Putamen (tissue), 1 donor: ENCODE results near the gene MCAM.
A peak's percentile ranks its signal among the peaks of the same experiment; 100 is the strongest.

ENCODE experiments used
- DNase-seq: peaks from one replicate; pipeline ENCODE4 v3.0.0-alpha.2; 2016; ENCODE audit warnings: low spot score

Gene MCAM

DNA sequence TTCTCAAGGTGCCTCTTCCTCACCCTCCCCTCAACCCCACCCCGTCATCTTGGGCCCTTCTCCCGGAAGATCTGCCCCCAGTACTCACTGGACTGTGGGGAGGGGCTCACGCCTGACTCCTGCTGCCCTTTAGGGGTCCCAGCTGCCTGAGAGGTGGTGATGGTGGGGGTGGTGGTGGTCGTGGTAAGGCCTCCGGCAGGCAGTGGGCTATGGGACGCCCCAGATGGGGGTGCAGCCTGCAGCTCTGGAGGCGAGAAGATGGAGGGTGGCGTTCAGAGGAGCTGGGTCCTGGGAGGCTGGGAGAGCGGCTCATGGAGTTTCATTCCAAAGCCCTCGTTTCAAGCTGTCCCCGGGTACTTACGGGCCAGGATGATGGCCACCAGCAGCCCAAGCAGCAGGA lies 28.8 kb upstream of the MCAM start:
- no peak for DNase-seq

DNA sequence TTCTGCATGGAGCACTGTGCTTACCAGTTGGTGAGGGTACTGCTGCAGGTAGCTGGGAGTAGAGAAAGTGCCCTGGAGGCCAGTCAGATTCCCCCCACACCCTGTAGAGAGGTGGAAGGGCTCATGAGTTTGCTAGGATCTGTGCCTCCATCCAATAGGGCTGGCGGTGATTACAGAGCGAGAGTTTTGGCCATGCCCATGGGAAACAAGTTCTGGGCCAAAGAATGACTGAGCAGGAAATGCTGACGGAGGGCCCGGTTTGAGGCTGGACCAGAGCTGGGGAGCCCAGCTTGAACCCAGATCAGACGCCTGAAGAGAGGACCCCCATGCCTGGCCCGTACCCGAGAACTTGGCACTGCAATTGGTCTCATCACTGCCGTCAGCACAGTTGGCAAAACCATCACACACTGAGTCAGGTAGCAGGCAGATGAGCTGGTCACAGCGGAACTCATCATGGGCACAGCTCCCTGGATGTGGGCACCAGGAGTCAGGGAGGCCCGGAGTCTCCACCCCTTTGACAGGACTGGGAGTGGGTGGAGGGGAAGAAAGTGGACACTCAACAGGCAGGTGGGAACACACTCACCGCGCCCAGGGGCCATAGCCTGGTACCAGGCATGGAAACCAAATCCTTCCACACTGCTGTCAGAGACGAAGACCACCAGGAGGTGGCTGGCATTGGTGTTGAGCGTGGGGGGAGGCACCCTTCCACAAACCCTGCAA lies 27.5 kb upstream of the MCAM start:
- DNase-seq: no peak

DNA sequence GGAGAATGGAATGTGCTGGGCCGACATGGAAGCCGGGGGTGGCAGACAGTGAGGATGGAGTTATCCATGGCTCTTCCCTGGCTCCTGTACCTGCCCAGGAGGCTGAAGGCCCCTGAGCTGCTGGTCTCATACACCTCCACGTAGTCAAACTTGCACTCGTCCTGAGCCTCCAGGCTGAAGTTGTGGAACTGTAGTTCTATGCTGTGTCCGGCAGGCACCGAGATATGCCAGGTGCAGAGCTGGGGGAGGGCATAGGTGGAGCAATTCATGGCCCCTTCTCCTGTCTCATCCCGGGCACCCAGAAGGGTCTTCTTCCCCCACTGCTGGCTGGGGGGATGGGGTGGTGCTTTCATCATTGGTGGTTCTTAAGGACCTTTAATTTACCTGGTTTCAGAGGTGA lies 26.8 kb upstream of the MCAM start:
- DNase-seq: no peak

DNA sequence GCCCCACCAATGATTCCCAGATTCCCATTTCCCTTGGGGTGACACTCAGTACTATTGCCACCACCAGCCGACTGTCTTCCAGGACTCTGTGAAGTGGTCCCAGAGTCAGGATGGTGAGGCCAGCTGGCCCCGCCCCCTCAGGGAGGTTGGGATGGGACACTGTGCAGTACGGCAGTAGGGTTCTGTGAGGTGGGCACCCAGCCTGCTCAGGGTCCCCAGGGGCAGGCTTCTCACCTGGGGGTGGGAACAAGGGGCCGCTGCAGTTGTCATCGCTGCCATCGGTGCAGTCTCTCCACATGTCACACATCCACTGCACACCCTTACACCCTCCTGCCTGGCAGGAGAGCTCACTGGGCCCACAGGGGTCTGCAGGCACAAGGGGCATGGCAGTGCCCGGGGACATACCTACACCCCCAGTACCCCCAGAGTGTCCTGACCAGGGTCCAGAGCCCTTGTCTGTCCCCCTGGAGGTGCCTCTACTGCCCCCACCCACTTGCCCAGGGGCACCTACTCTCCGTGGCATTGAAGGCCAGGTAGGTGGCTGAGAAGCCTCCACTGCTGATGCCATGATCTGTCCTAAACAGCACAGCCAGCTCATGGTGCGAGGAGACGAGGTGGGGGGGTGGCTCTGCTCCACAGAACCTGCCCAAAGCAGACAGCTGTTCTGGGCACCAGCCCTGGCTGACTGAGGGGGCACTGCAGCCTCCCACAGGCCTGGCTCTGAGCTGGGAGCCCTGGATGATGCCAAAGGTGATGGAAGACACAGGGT lies 25.6 kb upstream of the MCAM start:
- DNase-seq: no peak

DNA sequence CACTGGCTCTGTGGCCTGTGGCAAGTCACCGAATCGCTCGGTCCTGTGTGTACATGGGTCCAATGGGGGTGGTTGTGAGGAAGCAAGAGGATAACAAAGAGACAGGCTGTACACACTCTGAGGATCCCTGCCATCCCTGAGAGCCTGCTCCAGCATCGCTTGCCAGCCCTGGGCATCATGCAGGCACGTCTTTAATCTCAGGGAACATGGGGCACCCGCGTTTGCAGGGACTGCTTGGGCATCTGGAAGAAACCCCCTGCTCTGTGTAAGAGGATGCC lies 25.0 kb upstream of the MCAM start:
- DNase-seq: no peak

DNA sequence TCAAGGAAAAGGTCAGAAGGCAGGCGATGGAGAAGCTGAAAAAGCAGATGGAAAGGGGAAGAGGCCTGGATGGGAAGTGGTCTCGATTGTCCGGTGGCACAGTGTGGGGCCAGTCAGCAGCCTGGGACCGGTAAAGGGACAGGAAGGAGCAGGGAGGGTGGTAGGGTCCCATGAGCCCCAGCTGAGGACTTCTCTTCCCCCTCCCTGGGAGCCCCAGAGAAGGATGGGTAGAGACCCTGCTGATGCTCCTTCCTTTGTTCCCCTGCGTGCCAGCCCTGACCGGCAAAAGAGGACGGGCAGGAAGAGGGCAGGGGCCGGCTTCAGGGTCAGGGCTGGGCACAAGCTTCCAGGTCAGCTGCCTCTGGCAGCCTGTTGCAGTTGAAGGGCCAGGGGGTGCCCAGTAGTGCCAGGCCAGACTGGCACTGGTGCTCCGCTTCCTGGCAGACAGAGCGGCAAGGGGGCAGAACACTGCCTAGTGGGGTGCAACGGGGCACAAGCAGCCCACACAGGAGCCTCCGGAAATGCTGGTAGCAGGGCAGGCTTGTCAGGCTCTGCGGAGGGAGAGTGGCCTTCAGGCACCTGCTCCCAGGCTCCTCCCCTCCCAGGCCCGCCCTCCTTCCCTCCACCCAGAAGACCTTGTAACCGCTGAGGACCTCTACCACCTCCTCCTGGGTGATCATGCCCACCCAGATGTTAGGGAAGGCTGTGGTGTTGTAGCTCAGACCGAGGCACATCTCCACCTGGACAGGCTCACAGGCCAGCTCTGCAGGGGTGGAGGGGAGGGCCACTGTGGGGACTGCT lies 24.5 kb upstream of the MCAM start:
- no peak for DNase-seq

DNA sequence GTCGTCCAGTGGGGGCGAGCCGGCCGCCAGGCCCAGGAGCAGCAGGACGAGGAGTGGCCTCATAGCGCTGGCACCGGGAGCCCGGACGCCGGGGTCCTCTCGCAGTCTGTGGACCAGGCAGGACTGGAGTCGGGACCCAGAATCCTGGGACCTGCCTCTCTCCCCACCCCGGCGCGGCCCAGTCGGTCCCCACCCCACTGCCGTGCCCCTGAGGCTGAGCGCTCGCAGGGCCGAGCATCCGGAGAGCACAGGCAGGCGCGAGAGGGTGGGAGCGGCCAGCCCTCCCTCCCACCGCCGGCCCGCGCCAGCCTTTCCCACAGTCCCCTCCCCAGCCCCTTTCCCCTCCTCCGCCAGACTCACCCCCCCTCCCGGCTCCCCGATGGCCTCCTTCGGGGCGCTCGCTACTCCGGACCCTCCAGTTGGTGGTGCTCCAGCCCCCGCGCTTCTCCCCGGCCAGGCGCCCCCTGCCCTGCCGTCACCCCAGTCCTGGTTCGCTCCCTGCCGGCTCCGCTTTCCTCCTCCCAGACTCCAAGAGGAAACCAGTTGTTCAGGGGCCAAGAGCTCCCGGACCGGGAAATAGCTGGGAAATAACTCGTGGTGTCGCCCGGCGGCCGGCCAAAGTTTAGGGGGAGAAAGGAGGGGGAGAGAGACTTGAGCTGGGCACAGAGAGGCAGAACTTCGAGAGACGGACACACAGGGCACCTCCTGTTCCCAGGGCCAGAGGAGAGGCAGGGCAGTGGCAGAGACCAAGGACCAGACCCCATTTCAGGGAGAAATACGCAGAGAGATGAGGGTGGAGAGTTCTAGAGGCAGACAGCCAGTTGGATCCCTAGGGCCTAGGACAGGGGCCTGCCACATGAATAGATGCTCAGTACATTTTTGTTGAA lies 23.6 kb upstream of the MCAM start, which contains the start of gene C1QTNF5:
C1QTNF5 (minus strand) TSS at position 549 of the 887 bp plus-strand sequence; CDS start at position 63, 486 bp downstream.
- peak; percentile 84 for DNase-seq

DNA sequence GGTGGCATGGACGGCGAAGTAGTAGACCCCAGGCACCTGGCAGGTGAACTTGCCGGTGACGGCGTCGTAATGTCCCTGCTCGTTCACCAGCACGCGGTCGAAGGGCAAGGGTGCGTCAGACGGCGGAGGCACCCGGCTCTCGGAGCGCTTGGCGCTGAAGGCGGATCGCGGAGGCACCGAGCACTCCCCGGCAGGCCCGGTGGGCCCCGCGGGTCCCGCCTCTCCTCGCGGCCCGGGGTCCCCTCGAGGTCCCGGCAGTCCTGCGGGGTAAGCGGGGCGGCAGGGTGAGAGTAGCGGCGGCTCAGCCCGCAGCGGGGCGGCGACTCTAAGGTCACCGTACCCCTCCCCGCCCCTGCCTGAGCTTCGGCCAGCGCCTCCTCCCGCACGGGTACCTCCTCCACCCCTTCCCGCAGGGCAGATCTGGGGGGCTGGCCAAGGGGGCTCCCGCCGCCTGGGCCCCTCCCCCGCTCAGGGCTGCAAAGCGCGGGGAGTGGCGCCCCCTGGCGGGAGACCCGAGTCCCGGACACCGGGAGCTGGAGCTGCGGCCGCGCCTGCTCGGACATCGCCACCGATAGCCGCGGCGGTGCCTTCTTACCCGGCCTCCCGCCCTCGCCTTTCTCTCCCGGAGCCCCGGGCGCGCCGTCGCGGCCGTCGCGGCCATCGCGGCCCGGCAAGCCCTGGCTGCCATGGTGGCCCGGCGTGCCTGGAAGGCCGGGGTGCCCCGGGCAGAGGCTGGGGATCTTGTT lies 22.8 kb upstream of the MCAM start:
- DNase-seq: peak; percentile 79

DNA sequence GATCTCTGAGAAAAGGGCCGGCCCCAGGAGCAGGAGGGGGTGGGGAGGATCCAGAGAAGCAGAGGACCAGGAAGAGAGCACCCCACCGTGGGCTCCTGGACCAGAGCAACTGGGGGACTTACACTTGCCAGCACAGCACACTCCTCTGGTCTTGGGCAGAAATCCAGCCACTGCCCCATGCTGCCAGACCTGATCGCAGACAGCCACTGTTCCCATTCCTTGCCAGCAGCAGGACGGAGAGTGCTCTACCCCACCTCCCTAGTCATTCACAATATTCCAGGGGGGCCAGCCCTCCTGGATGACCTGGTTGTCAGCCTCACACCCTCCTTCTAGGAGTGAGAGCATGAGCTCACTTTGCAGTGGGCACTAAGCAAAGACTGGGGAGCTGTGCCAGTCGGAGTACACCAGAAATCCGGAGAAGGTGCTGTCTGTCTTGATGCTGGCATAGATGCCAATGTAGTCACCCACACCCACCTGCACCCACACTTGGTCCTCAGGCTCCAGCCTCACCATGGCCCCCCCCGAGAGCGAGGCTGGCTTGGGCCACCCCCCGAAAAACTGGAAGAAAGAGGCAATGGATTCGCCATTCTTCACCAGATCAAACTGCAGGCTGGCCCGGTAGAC lies 22.1 kb upstream of the MCAM start:
- no peak for DNase-seq

DNA sequence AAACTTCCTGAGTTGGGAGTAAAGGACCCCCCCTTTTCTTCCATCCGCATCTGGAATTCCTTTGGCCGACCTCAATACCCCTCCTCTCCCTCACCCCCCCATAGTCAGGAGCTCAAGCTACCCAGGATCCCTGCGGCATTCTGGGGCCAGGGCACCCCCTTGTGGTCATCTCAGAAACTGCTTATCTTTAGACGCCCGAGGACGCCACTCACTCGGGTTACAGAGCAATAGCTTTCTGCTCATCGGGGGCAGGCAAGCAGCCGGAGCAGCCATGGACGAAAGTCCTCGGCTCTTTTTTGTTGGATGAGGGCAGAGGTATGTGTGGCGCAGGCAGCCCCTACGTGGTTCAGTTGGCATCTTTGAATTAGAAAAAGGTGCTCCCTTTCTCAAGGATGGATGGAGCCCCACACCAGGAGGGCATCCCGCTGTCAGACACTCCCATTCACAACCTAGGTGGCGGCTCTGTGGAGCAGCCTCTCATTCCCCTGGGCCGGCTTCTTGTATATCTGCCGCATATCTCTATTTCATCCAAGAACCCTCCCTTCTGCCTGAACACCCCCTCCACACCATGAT lies 21.5 kb upstream of the MCAM start:
- DNase-seq: peak; percentile 84

DNA sequence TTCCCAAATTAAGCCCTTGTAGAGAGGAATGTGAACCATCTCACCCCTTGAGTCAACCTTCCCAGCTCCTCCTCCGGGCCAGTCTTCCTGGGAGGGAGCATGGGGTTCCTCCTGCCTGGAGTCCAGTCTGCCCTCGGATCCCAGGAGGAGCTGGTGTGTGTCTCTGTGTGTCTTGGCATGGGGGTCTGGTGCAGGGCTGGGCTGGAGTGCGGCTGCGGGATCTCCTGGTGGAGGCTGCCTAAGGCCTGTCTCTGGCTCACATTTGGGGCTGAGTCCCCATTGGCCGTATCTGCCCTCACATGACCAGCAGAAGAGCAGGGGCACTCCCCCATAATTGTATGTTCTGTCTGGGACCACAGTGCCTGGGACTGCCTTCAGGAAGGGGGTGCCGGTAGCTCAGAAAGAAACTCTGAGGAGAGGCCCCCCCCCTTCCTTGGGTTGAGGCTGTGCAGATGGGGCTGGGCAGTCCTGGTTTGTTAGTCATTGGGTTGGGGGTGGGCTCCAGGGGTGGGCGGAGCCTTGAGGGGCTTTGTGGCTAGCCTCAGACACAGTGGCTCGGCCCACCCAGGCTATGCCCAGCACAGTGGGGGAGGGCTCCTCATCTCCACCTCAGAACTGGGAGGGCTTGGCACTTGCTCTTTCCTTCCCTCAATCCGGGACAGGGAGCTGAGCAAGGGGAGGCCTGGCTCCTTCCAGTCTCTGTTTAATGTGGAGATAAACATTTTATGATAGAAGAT lies 20.8 kb upstream of the MCAM start:
- no peak for DNase-seq

DNA sequence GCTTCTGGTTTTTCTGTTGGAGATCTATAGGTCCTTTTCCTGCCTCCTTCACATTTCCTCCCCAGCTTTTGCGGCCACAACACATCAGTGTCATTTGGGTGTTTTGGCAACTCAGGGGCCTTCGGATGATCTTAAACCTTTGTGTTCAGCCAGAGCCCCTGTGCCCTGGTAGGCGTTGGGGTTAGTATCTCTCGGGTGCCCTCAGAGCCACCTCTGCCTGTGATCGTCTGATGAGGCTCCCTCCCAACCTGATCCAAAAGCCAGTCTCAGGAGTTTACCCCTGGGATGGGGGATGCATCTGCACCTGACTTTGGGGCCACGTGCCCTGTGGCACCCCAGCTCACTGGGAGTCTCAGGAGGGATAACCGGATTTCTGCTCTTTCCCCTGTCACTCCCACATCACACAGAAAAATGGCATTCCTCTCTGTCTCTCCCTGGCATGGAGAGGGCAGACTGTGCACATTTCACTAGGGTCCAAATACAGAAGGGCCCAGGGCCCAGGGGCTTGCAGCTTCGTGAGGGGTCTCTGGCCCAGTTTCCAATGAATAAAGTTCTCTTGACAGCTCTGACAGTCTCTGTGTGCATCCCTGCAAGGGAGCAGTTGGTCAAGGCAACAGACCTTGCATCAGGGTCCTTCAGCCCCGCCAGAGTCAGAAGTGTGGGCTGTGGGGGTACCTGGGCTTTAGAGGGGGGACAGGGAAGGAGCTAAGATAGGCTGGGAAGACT lies 20.0 kb upstream of the MCAM start:
- DNase-seq: no peak

DNA sequence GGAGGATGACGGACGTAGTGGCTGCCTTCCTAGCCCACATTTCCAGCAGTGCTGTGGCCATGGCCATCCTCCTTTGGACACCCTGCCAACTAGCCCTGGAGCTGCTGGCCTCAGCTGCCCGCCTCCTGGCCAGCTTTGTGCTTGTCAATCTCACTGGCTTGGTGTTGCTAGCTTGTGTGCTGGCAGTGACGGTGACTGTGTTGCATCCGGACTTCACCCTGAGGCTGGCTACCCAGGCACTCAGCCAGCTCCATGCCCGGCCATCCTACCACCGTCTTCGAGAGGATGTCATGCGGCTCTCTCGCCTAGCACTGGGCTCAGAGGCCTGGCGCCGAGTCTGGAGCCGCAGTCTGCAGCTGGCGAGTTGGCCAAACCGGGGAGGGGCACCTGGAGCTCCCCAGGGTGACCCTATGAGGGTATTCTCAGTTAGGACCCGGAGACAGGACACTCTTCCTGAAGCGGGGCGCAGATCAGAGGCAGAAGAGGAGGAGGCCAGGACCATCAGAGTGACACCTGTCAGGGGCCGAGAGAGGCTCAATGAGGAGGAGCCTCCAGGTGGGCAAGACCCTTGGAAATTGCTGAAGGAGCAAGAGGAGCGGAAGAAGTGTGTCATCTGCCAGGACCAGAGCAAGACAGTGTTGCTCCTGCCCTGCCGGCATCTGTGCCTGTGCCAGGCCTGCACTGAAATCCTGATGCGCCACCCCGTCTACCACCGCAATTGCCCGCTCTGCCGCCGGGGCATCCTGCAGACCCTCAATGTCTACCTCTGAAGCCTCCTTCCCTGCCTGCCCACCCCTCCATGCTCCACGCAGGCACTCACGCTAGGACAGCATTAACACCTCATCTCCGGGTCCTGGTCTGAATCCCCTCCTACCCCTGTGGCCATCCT lies 19.0 kb upstream of the MCAM start:
- no peak for DNase-seq

DNA sequence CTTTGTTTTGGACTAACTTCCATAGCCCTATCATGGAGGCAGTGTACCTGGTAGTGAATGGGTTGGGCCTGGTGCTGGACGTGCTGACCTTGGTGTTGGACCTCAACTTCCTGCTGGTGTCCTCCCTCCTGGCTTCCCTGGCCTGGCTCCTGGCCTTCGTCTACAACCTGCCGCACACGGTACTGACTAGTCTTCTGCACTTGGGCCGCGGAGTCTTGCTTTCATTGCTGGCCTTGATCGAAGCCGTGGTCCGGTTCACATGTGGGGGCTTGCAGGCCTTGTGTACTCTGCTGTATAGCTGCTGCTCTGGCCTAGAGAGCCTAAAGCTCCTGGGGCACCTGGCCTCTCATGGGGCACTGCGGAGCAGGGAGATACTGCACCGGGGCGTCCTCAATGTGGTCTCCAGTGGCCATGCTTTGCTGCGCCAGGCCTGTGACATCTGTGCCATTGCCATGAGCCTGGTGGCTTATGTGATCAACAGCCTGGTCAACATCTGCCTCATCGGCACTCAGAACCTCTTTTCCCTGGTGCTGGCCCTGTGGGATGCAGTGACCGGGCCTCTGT lies 18.2 kb upstream of the MCAM start:
- DNase-seq: no peak

DNA sequence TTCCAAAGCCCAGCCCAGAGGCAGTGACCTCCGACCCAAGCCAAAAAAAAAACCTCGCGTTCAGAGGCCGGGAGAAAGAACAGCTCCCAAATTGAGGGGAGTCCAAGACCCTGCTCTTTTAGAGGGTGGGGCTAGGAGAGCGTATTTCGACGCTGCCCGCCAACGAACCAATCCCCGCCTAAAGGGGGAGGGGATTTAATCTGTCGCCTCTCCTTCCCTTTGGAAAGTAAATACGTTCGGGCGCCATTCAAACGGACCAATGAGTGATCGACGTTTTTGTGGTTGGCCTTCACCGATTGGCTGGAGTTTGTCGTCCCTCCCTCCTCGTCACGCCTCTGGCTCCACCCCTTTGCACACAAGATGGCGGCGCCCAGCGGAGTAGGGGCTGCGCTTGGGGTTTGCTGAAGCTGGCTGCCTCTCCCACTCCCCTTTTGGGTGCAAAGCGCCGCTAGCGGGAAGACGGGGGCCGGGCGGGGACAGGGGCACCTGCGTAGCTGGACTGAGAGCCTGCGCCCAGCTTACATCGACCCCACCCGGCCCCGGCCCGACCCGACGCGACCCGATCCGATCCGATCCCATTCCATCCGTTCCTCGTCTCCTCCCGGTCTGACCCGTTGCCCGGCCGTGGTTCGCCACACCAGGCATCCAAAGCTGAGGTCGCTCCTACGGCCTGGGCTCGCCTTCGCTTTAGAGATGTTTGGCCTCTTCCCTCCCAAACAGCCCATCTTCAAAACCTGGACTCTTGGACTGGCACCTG lies 17.4 kb upstream of the MCAM start, which contains the start of gene RNF26:
RNF26 (plus strand) TSS at position 354 of the 757 bp plus-strand sequence. CDS start 596 bp downstream, outside the sequence.
- DNase-seq: peak; percentile 98

DNA sequence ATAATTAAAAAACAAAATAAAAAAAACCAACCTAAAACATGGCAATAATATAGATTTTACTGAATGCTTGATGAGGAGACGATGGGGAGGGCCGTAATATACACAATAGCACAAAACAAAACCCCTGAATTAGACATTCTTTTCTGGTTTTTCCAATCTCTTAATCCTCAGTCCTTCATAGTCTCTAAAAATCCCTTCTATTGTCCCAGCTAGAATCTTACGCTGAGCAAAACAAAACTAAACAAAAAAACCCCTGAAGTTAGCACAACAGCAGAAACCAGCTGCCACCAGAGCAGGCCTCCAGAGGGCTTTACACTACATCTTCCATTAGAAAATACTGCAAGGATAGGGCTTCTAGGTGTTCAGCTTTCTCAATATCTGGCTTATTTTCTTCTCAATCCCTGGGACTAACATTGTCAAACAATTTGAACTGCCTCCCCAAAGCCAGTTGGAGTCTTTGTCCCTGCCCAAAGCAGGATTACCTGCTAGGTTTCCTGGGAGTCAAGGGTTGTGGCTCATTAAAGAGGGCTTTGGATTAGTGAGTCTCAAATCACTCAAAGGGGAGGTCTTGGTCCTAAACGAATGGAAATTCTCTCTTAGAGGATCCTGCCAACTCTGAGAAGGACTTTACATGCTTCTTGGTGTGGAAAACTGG lies 15.3 kb upstream of the MCAM start:
- DNase-seq: no peak
